Ishikawa (cell line): ENCODE data around the gene PITPNB.

ENCODE experiments used
- CEBPB ChIP-seq: IDR thresholded peaks from 2 replicates; pipeline ENCODE4 v1.6.1; 2012
- CREB1 ChIP-seq: IDR thresholded peaks from 2 replicates; pipeline ENCODE4 v1.6.1; 2012; ENCODE audit warnings: low read depth
- EGR1 ChIP-seq: IDR thresholded peaks from 2 replicates; pipeline ENCODE4 v1.6.1; 2012
- EP300 ChIP-seq: IDR thresholded peaks from 2 replicates; pipeline ENCODE4 v1.6.1; 2012; ENCODE audit warnings: borderline replicate concordance
- FOXM1 ChIP-seq: IDR thresholded peaks from 2 replicates; pipeline ENCODE4 v1.6.1; 2012; ENCODE audit warnings: low read depth, borderline replicate concordance
- MAX ChIP-seq: IDR thresholded peaks from 2 replicates; pipeline ENCODE4 v1.6.1; 2012
- NFIC ChIP-seq: IDR thresholded peaks from 2 replicates; pipeline ENCODE4 v1.6.1; 2012
- RAD21 ChIP-seq: IDR thresholded peaks from 2 replicates; pipeline ENCODE4 v1.6.1; 2012; ENCODE audit warnings: low read depth
- REST ChIP-seq: IDR thresholded peaks from 2 replicates; pipeline ENCODE4 v1.6.1; 2012; ENCODE audit warnings: low read depth, mild to moderate bottlenecking
- TAF1 ChIP-seq: IDR thresholded peaks from 2 replicates; pipeline ENCODE4 v1.6.1; 2012; ENCODE audit warnings: low read depth, mild to moderate bottlenecking
- TCF12 ChIP-seq: IDR thresholded peaks from 2 replicates; pipeline ENCODE4 v1.6.1; 2012; ENCODE audit warnings: low read depth
- TEAD4 ChIP-seq: IDR thresholded peaks from 2 replicates; pipeline ENCODE4 v1.6.1; 2012
- USF1 ChIP-seq: IDR thresholded peaks from 2 replicates; pipeline ENCODE4 v1.6.1; 2012
- YY1 ChIP-seq: IDR thresholded peaks from 2 replicates; pipeline ENCODE4 v1.6.1; 2012; ENCODE audit warnings: low read depth
- ZBTB7A ChIP-seq: IDR thresholded peaks from 2 replicates; pipeline ENCODE4 v1.6.1; 2012; ENCODE audit warnings: low read depth

PITPNB gene

GRCh38 chr22:27919942-27920755, 1.1 kb upstream of the PITPNB start:
- no peak for TF ChIP-seq TCF12
- no peak for TF ChIP-seq TEAD4
- no peak for TF ChIP-seq RAD21
- TF ChIP-seq MAX: no peak
- TF ChIP-seq EP300: no peak
- TF ChIP-seq YY1: no peak
- TF ChIP-seq CREB1: no peak
- no peak for TF ChIP-seq NFIC

- peak; percentile 85 for TF ChIP-seq MAX
- TF ChIP-seq TAF1: no peak
- TF ChIP-seq EGR1: no peak
- TF ChIP-seq ZBTB7A: peak; percentile 64; the same call in 1 of the 2 replicates
- peak; percentile 58; the same call in 1 of the 2 replicates for TF ChIP-seq YY1
These were observed 475 bp downstream of the PITPNB start for GRCh38 chr22:27918341-27919221.

GRCh38 chr22:27915986-27916385, 3.1 kb downstream of the PITPNB start:
- no peak for TF ChIP-seq TAF1
- no peak for TF ChIP-seq CREB1
- TF ChIP-seq TCF12: no peak
- no peak for TF ChIP-seq EP300
- TF ChIP-seq EGR1: no peak
- no peak for TF ChIP-seq REST
- TF ChIP-seq RAD21: no peak
- TF ChIP-seq YY1: no peak
- TF ChIP-seq CEBPB: no peak
- TF ChIP-seq MAX: no peak
- TF ChIP-seq FOXM1: no peak
- no peak for TF ChIP-seq USF1
- TF ChIP-seq NFIC: no peak
- TF ChIP-seq TEAD4: no peak
- no peak for TF ChIP-seq ZBTB7A

GRCh38 chr22:27913162-27913741, 5.8 kb downstream of the PITPNB start:
- no peak for TF ChIP-seq ZBTB7A
- no peak for TF ChIP-seq RAD21
- no peak for TF ChIP-seq FOXM1
- no peak for TF ChIP-seq TCF12
- no peak for TF ChIP-seq CEBPB
- TF ChIP-seq EP300: no peak
- TF ChIP-seq USF1: no peak
- TF ChIP-seq CREB1: no peak
- TF ChIP-seq REST: no peak
- no peak for TF ChIP-seq TAF1
- TF ChIP-seq EGR1: no peak
- no peak for TF ChIP-seq TEAD4
- no peak for TF ChIP-seq NFIC

GRCh38 chr22:27912101-27912500, 7.0 kb downstream of the PITPNB start:
- TF ChIP-seq YY1: no peak
- TF ChIP-seq MAX: no peak
- TF ChIP-seq CEBPB: no peak
- no peak for TF ChIP-seq EP300
- no peak for TF ChIP-seq ZBTB7A
- TF ChIP-seq USF1: no peak
- TF ChIP-seq TCF12: no peak
- TF ChIP-seq FOXM1: no peak
- no peak for TF ChIP-seq TAF1
- no peak for TF ChIP-seq REST
- TF ChIP-seq TEAD4: no peak
- TF ChIP-seq EGR1: no peak
- no peak for TF ChIP-seq RAD21
- no peak for TF ChIP-seq CREB1
- TF ChIP-seq NFIC: no peak
